ENCODE measurements around the gene TTC6.

- no peak for TF ChIP-seq CTCF (IDR thresholded peaks at IDR 0.05)
- TF ChIP-seq ZFX (IDR thresholded peaks at IDR 0.05; ENCODE audit: borderline replicate concordance), result no peak
Observed at GRCh38 chr14:37585971-37586796, 9.2 kb upstream of the TTC6 start.

All from 22Rv1 (cell line).